ENCODE measurements around the gene GRK5. TPM values are rescaled to one million over a fixed set of nuclear protein-coding genes. Genes with fewer than 3 reads are reported as not detected.

The GRK5 gene
- total RNA-seq: 29.8 and 42.1 TPM in 2 replicates

DNA sequence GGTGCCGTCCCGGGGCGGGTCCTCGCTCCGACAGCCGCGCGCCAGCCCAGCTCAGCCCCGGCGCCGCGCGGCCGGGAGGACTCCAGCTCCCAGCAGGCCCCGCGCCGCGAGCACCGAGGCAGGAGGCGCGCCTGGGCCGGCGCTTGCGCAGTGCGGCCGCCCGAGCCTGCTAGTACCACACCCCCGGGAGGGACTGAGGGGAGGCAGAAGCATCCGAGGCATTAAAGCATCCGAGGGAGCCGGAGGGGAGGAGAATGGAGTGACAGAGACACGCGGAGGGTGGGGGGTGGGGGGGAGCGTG, at the start of gene GRK5:
GRK5 (plus strand) TSS at position 206 of the 301 bp plus-strand sequence. CDS start 347 bp downstream, outside the sequence.

DNA sequence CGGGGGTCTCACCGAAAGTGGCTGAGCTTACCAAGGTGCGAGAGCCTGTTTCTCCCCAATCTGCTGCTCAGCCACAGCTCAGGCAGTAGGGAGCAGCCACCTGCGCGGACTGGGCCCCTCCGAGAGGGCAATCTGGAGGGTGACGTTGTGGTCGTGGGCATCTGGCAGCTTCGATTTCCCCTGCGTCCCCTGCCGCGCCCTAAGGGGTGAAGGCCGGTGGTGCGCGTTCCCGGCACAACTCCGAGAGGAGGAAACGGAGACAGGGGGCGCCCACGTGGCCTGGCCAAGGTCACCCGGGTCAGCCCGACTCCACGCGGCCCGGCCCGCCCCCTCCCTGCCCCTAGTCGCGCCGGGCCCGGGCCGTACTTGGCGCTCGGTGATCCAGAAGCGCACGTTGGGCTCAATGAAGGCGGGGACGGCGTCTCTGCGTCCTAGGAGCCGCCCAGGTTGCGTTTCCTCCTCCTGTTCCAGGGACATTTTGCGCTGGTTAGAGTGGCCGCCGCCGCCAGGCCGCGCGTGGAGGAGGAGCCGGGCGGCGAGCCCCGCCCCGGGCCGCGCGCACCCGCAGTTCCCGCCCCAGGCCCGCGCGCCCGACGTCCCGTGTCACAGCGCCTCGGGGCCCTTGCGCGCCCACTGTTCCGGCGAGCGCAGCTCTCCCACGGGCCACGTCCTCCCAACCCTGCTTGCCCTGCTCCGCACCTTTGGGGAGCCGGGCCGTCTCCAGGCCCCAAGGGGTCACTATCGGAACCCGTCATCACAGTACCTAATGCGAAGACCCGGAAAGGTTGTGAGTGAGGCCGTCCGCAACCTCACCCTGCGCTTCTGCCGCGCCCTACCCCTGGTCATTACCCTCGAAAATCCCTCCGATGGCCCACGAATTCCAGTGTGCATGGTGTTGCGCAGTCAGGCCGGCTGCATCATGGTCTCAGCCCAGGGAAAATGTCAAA, 41.9 kb upstream of the GRK5 start, which contains the start of gene SFXN4:
SFXN4 (minus strand) TSS at position 544 of the 947 bp plus-strand sequence; CDS start at position 477, 67 bp downstream.

DNA sequence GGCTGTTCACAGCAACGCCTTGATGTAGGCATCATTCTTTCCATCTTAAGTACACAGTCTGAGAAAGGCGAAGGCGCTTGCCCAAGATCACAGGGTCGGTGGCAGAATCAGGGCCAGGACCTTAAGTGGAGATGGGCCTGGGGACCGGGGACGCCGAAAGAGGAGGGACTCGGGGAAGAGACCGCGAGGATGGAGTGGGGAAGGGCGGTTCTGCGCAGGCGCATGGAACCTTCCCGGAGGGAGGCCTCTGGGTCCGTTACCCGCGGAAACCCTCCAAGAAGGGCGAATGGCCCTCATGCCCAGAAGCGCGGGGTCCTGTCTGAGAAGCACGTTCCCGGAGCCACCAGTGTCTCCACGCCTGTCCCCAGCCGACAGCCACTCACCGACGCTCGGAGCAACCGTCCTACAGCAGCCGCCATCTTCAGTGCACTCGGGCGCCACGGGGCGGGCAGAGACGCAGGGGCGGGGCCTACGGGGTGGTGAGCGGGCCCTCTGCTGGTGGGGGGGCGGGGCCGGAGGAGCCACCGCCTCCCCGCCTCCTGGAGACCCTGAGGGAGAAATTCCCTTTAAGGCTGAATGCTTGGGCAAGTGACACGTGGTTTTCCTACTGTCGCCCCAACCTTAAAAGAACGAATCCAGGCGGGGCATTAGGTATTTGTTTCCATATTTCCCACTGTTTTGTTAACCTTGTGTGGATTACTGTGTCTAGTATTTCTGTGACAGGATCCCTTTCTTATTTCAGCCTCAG, 28.8 kb upstream of the GRK5 start, which contains the start of gene PRDX3:
PRDX3 (minus strand) TSS at position 441 of the 748 bp plus-strand sequence; CDS start at position 419, 22 bp downstream.

Other genes with a start within 250 kb of the GRK5 start
- gene NANOS1, start 177.9 kb upstream of the GRK5 start, total RNA-seq: 0.14 and 0.18 TPM in 2 replicates
- gene EIF3A, start 126.8 kb upstream of the GRK5 start, total RNA-seq: 91.2 and 117 TPM in 2 replicates
- gene DENND10, start 103.5 kb upstream of the GRK5 start, total RNA-seq: 102 and 106 TPM in 2 replicates
- 9.5 and 11.5 TPM in 2 replicates for gene SFXN4, start 41.9 kb upstream of the GRK5 start, total RNA-seq
- 134 and 153 TPM in 2 replicates for gene PRDX3, start 28.8 kb upstream of the GRK5 start, total RNA-seq